Measurements from ENCODE around the gene ACTR2.
"Not testable (repeated sequence)": the region's sequence is repeated elsewhere in the genome, so short reads cannot be mapped to it uniquely, and the experiment has no call there.

ACTR2 gene

DNA sequence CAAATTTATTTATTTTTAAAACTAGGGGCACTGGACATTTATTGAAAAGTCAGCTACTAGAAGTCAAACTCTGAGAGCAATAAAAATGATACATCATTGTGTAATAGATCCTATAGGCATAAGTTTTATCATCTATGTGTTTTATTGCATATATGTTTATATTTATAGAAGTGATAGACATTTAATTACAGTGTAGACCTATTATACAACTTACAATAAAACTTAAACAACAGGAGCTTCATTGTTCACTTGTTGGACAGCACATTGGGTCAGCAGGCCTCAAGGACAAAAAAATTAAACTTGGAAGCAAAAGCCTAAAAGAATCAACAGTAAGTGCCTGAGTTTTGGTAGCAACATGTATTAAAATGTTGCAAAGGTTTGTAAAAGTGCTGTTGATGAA, 15.0 kb upstream of the ACTR2 start:
- TF ChIP-seq, protein P1, sequence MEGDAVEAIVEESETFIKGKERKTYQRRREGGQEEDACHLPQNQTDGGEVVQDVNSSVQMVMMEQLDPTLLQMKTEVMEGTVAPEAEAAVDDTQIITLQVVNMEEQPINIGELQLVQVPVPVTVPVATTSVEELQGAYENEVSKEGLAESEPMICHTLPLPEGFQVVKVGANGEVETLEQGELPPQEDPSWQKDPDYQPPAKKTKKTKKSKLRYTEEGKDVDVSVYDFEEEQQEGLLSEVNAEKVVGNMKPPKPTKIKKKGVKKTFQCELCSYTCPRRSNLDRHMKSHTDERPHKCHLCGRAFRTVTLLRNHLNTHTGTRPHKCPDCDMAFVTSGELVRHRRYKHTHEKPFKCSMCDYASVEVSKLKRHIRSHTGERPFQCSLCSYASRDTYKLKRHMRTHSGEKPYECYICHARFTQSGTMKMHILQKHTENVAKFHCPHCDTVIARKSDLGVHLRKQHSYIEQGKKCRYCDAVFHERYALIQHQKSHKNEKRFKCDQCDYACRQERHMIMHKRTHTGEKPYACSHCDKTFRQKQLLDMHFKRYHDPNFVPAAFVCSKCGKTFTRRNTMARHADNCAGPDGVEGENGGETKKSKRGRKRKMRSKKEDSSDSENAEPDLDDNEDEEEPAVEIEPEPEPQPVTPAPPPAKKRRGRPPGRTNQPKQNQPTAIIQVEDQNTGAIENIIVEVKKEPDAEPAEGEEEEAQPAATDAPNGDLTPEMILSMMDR (conservative IDR thresholded peaks at IDR 0.05; ENCODE audit: control insufficient read depth, insufficient read depth, low read depth, low read length): no peak
- DNase-seq (ENCODE audit: low read depth): no peak
- H3K4me3 ChIP-seq (ENCODE audit: control insufficient read depth, low read depth, low read length): no peak overlapping the region

DNA sequence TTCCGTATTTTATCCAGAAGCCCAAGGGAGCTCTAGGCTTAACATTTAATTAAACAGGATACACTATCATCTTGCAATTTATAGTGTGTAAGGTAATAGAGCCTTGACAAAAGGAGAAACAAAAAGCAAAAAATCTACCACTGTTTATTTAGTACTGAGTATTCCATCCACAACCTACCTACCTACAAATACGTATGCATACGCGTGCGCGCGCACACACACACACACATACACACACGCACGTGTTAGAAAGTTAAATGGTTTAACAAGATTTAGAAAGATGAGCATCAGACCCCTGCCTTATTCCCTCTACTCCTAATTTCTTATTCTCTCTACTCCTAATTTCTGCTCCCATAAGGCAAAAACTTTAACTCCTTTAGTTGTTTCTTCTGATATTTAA, 14.6 kb upstream of the ACTR2 start:
- no peak overlapping the region for H3K4me3 ChIP-seq (ENCODE audit: control insufficient read depth, low read depth, low read length)
- no peak for DNase-seq (ENCODE audit: low read depth)
- TF ChIP-seq, protein P1 (conservative IDR thresholded peaks at IDR 0.05; ENCODE audit: control insufficient read depth, insufficient read depth, low read depth, low read length): no peak

DNA sequence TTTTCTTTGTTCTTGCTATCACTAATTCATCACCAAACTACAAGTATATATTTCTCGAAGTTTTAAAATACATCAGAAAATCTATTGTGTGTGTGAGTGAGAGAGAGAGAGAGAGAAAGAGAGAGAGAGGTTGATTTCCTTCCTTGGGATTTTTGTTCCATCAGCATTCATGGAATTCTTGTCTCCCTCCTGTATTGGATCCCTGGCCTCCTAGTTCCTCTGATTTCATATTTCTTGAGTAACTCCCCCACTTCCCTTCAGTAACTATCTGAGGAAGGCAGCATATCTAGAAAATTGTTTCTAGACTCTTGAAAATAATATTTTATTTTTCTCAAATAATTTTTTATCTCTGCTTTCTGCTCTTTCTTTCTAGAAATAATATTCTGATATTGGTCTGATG, 13.3 kb upstream of the ACTR2 start:
- no peak for DNase-seq (ENCODE audit: low read depth)
- TF ChIP-seq, protein P1 (conservative IDR thresholded peaks at IDR 0.05; ENCODE audit: control insufficient read depth, insufficient read depth, low read depth, low read length): no peak
- H3K4me3 ChIP-seq (ENCODE audit: control insufficient read depth, low read depth, low read length): no peak overlapping the region

DNA sequence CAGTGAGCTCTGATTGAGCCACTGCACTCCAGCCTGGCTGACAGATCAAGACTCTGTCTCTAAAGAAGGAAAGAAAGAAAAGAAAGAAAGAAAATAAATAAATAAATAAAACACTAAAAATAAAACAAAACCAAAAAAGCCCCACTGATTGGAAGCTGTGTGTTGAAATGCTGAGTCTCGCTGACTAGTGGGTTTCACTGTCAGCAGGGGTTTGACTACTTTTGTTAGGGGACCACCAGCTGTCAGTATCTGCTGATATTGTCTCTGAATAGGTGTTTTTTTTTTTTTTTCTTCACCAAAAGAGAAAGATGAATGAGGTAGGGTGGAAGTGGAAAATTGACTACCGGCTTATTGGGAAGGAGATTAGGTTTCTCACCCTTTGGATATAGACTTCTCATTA, 12.8 kb upstream of the ACTR2 start:
- no peak for DNase-seq (ENCODE audit: low read depth)
- H3K4me3 ChIP-seq (ENCODE audit: control insufficient read depth, low read depth, low read length): no peak overlapping the region
- TF ChIP-seq, protein P1 (conservative IDR thresholded peaks at IDR 0.05; ENCODE audit: control insufficient read depth, insufficient read depth, low read depth, low read length): no peak

DNA sequence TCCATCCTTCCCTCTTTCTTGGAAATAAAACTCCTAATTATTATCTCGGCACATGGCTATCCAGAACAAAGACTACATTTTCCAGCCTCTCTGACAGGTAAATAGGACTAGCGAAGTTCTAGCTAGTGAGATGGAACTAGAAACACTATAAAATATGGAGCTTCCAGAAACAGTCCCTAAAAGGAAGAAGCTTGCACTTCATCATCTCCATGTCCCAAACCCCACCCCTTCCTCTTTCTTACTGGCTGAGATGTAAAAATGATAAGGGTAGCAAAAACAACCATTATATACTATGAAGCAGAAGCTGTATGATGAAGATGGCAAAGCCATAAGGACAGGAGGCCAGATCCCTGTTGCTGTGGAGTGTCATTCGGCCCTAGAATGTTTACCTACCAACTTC, 11.7 kb upstream of the ACTR2 start:
- DNase-seq (ENCODE audit: low read depth): no peak
- TF ChIP-seq, protein P1 (conservative IDR thresholded peaks at IDR 0.05; ENCODE audit: control insufficient read depth, insufficient read depth, low read depth, low read length): no peak
- no peak overlapping the region for H3K4me3 ChIP-seq (ENCODE audit: control insufficient read depth, low read depth, low read length)

DNA sequence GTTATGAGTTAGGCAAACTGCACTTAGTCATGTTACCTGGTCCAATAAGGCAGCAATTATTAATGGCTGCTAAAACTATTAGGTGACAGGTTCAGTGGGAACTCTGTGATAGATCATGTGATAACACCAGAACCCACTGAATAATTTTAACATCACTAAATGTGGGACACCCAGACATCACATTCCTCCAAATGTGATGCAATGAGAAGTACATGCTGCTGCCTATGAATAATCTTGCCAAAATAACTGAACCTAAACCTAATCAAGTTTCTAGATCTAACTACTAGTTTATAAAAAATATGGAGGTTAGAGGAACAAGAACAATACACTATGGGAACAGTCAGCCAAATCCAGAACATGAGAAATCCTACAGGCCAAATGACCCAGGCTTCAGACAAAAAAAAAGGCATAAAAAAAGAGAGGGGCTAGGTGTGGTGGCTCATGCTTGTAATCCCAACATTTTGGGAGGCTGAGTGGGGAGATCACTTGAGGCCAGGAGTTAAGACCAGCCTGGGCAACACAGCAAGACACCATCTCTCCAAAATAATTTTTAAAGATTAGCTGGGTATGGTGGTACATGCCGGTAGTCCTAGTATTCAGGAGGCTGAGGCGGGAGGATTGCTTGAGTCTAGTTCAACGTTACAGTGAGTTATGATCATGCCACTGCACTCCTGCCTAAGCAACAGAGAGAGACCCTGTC, 7.0 kb upstream of the ACTR2 start:
- DNase-seq (ENCODE audit: low read depth): no peak
- TF ChIP-seq, protein P1 (conservative IDR thresholded peaks at IDR 0.05; ENCODE audit: control insufficient read depth, insufficient read depth, low read depth, low read length): no peak
- no peak overlapping the region for H3K4me3 ChIP-seq (ENCODE audit: control insufficient read depth, low read depth, low read length)

DNA sequence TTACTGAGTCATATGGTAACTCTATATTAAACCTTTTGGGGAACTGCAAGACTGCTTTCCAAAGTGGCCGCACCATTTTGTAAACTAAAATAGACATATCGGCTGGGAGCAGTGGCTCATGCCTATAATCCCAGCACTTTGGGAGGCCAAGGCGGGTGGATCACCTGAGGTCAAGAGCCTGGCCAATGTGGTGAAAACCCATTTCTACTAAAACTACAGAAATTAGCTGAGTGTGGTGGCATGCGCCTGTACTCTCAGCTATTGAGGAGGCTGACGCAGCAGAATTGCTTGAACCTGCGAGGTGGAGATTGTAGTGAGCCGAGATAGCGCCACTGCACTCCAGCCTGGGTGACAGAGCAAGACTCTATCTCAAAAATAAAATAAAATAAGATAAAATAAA, 6.4 kb upstream of the ACTR2 start:
- H3K4me3 ChIP-seq (ENCODE audit: control insufficient read depth, low read depth, low read length); DNase-seq (ENCODE audit: low read depth): not testable (repeated sequence)
